ENCODE measurements around the gene TMEM150B.
"Not testable (repeated sequence)": the region's sequence is repeated elsewhere in the genome, so short reads cannot be mapped to it uniquely, and the experiment has no call there.

The TMEM150B gene

DNA sequence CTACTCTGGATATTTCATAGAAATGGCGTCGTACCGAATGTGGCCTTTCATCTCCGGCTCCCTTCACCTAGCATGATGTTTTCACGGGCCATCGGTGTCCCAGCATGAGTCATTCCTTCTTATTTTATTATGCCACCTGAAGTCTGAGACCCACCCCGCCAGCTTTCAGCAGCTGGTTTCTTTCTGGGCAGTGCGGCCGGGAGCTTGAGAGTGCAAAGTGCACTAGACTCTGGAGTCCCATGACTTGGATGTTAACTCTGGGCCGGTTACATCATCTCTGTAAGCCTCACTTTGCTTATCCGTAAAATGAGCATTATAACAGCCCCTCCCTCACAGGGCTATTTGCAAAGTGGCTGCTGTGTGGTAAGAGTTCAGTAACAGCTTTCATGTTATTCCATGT, 8.7 kb upstream of the TMEM150B start:
- DNase-seq (ENCODE audit: low spot score) = no peak
- H3K79me1 ChIP-seq (ENCODE audit: low read depth, low read length) = no peaks in the 10 kb centered on the region
- H3K27ac ChIP-seq (replicated peaks; ENCODE audit: low read length) = no peak overlapping the region
- no peak overlapping the region for H3K4ac ChIP-seq (ENCODE audit: low read length)
- H2AK5ac ChIP-seq (ENCODE audit: low read depth, low read length) = peak overlapping the region; percentile 8
- H3K14ac ChIP-seq (ENCODE audit: low read length) = no peak overlapping the region
- no peaks in the 10 kb centered on the region for H3K27me3 ChIP-seq (ENCODE audit: control insufficient read depth in 3 of 3, insufficient read depth in 3 of 3, low read depth in 1 of 3, low read length in 3 of 3)
- WGBS, 2 donors (ENCODE audit: extremely low coverage in 2 of 2, insufficient read length in 2 of 2, insufficient replicate concordance in 1 of 2) = no CpG with 5 or more reads among the region's 11 CpGs
- no peak overlapping the region for H3K9ac ChIP-seq (ENCODE audit: low read depth, low read length, poor library complexity)
- H2BK15ac ChIP-seq (ENCODE audit: low read length) = peak overlapping the region; percentile 62
- no peak overlapping the region for H3K4me2 ChIP-seq (ENCODE audit: insufficient read depth, low read length, poor library complexity, severe bottlenecking)
- no peak overlapping the region for H3K4me3 ChIP-seq (ENCODE audit: low read length in 2 of 2)
- H2BK5ac ChIP-seq (ENCODE audit: low read length) = no peak overlapping the region
- H3K36me3 ChIP-seq (replicated peaks in 1 of 2; ENCODE audit: control insufficient read depth in 2 of 2, insufficient read depth in 2 of 2, low read length in 2 of 2) = no peaks in the 10 kb centered on the region
- no peak overlapping the region for H2BK12ac ChIP-seq (ENCODE audit: low read length)
- no peak overlapping the region for H4K8ac ChIP-seq (ENCODE audit: low read depth, low read length)
- H3K4me1 ChIP-seq (ENCODE audit: control insufficient read depth in 2 of 2, insufficient read depth in 1 of 2, low read depth in 1 of 2, low read length in 2 of 2) = peaks cover 4 to 10% of the 10 kb centered on the region in 2 donors
- H2BK120ac ChIP-seq (ENCODE audit: low read depth, low read length) = no peak overlapping the region
- no peak overlapping the region for H3K23ac ChIP-seq (ENCODE audit: low read depth, low read length, poor library complexity)
- no peaks in the 10 kb centered on the region for H3K9me3 ChIP-seq (replicated peaks in 1 of 2; ENCODE audit: control insufficient read depth in 2 of 2, insufficient read depth in 1 of 2, low read depth in 1 of 2, low read length in 2 of 2)
- H3K18ac ChIP-seq (ENCODE audit: low read length) = no peak overlapping the region
- H4K91ac ChIP-seq (ENCODE audit: low read depth, low read length, poor library complexity) = no peak overlapping the region
- H2AFZ ChIP-seq (ENCODE audit: low read length) = no peak overlapping the region

DNA sequence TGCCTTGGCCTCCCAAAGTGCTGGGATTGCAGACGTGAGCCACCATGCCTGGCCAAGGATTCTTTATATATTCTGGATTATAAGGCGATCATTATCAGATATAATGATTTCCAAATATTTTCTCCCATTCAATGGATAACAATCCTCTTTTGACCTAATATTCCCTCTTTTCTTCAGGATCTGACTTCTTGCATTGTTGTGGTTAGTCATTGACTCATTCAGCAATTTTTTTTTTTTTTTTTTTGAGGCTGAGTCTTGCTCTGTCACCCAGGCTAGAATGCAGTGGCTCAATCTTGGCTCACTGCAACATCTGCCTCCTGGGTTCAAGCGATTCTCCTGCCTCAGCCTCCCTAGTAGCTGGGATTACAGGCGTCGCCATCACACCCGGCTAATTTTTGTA, 4.7 kb upstream of the TMEM150B start:
- H3K27ac ChIP-seq (replicated peaks; ENCODE audit: low read length); H2BK15ac ChIP-seq (ENCODE audit: low read length); H2AK5ac ChIP-seq (ENCODE audit: low read depth, low read length); H3K23ac ChIP-seq (ENCODE audit: low read depth, low read length, poor library complexity); DNase-seq (ENCODE audit: low spot score); H3K14ac ChIP-seq (ENCODE audit: low read length); H4K8ac ChIP-seq (ENCODE audit: low read depth, low read length); H3K27me3 ChIP-seq (ENCODE audit: control insufficient read depth in 3 of 3, insufficient read depth in 3 of 3, low read depth in 1 of 3, low read length in 3 of 3); H3K4me2 ChIP-seq (ENCODE audit: insufficient read depth, low read length, poor library complexity, severe bottlenecking); H3K18ac ChIP-seq (ENCODE audit: low read length); H3K36me3 ChIP-seq (replicated peaks in 1 of 2; ENCODE audit: control insufficient read depth in 2 of 2, insufficient read depth in 2 of 2, low read length in 2 of 2); H4K91ac ChIP-seq (ENCODE audit: low read depth, low read length, poor library complexity); H2BK5ac ChIP-seq (ENCODE audit: low read length); H2BK120ac ChIP-seq (ENCODE audit: low read depth, low read length); H3K4ac ChIP-seq (ENCODE audit: low read length); H3K9me3 ChIP-seq (replicated peaks in 1 of 2; ENCODE audit: control insufficient read depth in 2 of 2, insufficient read depth in 1 of 2, low read depth in 1 of 2, low read length in 2 of 2); H2AFZ ChIP-seq (ENCODE audit: low read length); H3K4me3 ChIP-seq (ENCODE audit: low read length in 2 of 2); H3K79me1 ChIP-seq (ENCODE audit: low read depth, low read length); H3K4me1 ChIP-seq (ENCODE audit: control insufficient read depth in 2 of 2, insufficient read depth in 1 of 2, low read depth in 1 of 2, low read length in 2 of 2); H3K9ac ChIP-seq (ENCODE audit: low read depth, low read length, poor library complexity); H2BK12ac ChIP-seq (ENCODE audit: low read length): not testable (repeated sequence)
- WGBS, 2 donors (ENCODE audit: extremely low coverage in 2 of 2, insufficient read length in 2 of 2, insufficient replicate concordance in 1 of 2) = no CpG with 5 or more reads among the region's 6 CpGs

DNA sequence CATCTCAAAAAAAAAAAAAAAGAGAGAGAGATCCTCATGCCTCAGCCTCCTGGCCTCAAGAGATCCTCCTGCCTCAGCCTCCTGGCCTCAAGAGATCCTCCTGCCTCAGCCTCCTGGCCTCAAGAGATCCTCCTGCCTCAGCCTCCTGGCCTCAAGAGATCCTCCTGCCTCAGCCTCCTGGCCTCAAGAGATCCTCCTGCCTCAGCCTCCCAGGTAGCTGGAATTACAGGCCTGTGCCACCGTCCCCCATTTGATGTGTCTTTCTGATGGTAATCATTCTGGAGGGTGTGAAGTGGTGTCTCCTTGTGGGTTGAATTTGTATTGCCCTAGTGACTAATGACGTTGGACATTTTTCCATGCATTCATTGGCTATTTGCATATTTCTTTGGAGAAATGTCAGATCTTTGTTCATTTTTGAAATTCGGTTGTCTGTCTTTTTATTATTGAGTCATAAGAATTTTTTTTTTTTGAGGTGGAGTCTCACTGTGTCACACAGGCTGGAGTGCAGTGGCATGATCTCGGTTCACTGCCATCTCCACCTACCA, 3.7 kb upstream of the TMEM150B start:
- H3K9me3 ChIP-seq (replicated peaks in 1 of 2; ENCODE audit: control insufficient read depth in 2 of 2, insufficient read depth in 1 of 2, low read depth in 1 of 2, low read length in 2 of 2); H4K91ac ChIP-seq (ENCODE audit: low read depth, low read length, poor library complexity); H2BK15ac ChIP-seq (ENCODE audit: low read length); H3K4me3 ChIP-seq (ENCODE audit: low read length in 2 of 2); H3K27me3 ChIP-seq (ENCODE audit: control insufficient read depth in 3 of 3, insufficient read depth in 3 of 3, low read depth in 1 of 3, low read length in 3 of 3); DNase-seq (ENCODE audit: low spot score); H3K9ac ChIP-seq (ENCODE audit: low read depth, low read length, poor library complexity); H3K23ac ChIP-seq (ENCODE audit: low read depth, low read length, poor library complexity); H3K4me2 ChIP-seq (ENCODE audit: insufficient read depth, low read length, poor library complexity, severe bottlenecking); H2BK120ac ChIP-seq (ENCODE audit: low read depth, low read length); H2BK5ac ChIP-seq (ENCODE audit: low read length); H3K4ac ChIP-seq (ENCODE audit: low read length); H2AK5ac ChIP-seq (ENCODE audit: low read depth, low read length); H3K36me3 ChIP-seq (replicated peaks in 1 of 2; ENCODE audit: control insufficient read depth in 2 of 2, insufficient read depth in 2 of 2, low read length in 2 of 2); H3K27ac ChIP-seq (replicated peaks; ENCODE audit: low read length); H2BK12ac ChIP-seq (ENCODE audit: low read length); H2AFZ ChIP-seq (ENCODE audit: low read length); H4K8ac ChIP-seq (ENCODE audit: low read depth, low read length); H3K14ac ChIP-seq (ENCODE audit: low read length); H3K18ac ChIP-seq (ENCODE audit: low read length); H3K79me1 ChIP-seq (ENCODE audit: low read depth, low read length); H3K4me1 ChIP-seq (ENCODE audit: control insufficient read depth in 2 of 2, insufficient read depth in 1 of 2, low read depth in 1 of 2, low read length in 2 of 2): not testable (repeated sequence)
- no CpG with 5 or more reads among the region's 4 CpGs for WGBS, 2 donors (ENCODE audit: extremely low coverage in 2 of 2, insufficient read length in 2 of 2, insufficient replicate concordance in 1 of 2)

DNA sequence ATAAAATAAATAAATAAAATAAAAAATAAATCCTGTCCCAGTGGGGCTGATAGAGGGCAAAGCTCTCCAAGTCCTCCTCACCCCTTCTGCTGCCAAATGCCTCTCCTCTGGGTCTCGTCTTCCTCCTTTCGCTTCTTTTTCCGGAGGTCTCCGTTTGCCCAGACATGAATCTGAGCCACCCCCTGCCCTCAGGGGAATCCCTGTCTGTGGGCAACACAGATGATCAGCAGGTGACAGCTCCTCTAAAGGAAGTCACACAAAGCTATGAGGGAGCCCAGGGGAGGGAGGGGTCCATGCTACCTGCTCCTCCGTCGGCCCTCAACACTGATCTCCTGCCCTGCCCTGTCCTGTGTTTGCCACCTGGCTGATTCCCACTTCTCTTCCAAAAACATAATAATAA, 479 bp downstream of the TMEM150B start:
- H3K4me3 ChIP-seq (ENCODE audit: low read length in 2 of 2) = no peak overlapping the region

More for the DNA sequence above, 479 bp downstream of the TMEM150B start:
- Histone ChIP-seq H3K4me1 (ENCODE audit: control insufficient read depth in 2 of 2, insufficient read depth in 1 of 2, low read depth in 1 of 2, low read length in 2 of 2) (peaks cover 0 to 3% of the 10 kb centered on the region in 2 donors), H4K8ac (ENCODE audit: low read depth, low read length) (no peak overlapping the region), H3K14ac (ENCODE audit: low read length) (no peak overlapping the region), H3K18ac (ENCODE audit: low read length) (no peak overlapping the region), H3K79me1 (ENCODE audit: low read depth, low read length) (no peaks in the 10 kb centered on the region), H2BK15ac (ENCODE audit: low read length) (no peak overlapping the region), H3K27ac (replicated peaks; ENCODE audit: low read length) (no peak overlapping the region), H3K27me3 (ENCODE audit: control insufficient read depth in 3 of 3, insufficient read depth in 3 of 3, low read depth in 1 of 3, low read length in 3 of 3) (peaks cover 0 to 20% (median 0%) of the 10 kb centered on the region in 3 experiments), H3K4me2 (ENCODE audit: insufficient read depth, low read length, poor library complexity, severe bottlenecking) (no peak overlapping the region), H2AK5ac (ENCODE audit: low read depth, low read length) (no peak overlapping the region), H3K4ac (ENCODE audit: low read length) (no peak overlapping the region), H2BK120ac (ENCODE audit: low read depth, low read length) (no peak overlapping the region), H3K36me3 (replicated peaks in 1 of 2; ENCODE audit: control insufficient read depth in 2 of 2, insufficient read depth in 2 of 2, low read length in 2 of 2) (no peaks in the 10 kb centered on the region), H2AFZ (ENCODE audit: low read length) (peak overlapping the region; percentile 22), H3K23ac (ENCODE audit: low read depth, low read length, poor library complexity) (no peak overlapping the region), H2BK12ac (ENCODE audit: low read length) (no peak overlapping the region), H3K9me3 (replicated peaks in 1 of 2; ENCODE audit: control insufficient read depth in 2 of 2, insufficient read depth in 1 of 2, low read depth in 1 of 2, low read length in 2 of 2) (no peaks in the 10 kb centered on the region), H2BK5ac (ENCODE audit: low read length) (no peak overlapping the region), H4K91ac (ENCODE audit: low read depth, low read length, poor library complexity) (no peak overlapping the region), H3K9ac (ENCODE audit: low read depth, low read length, poor library complexity) (no peak overlapping the region)
- DNase-seq (ENCODE audit: low spot score) = no peak
- WGBS, 2 donors (ENCODE audit: extremely low coverage in 2 of 2, insufficient read length in 2 of 2, insufficient replicate concordance in 1 of 2) = no CpG with 5 or more reads among the region's 6 CpGs
